GM18870 (cell line): ENCODE data around the gene TFAP2C.

Experiments
- ATAC-seq: cut with Tn5 transposase; IDR thresholded peaks from one replicate; pipeline ENCODE4 v1.9.1; 2021; ENCODE audit warnings: moderate library complexity; ENCODE audit not compliant: unreplicated experiment

TFAP2C gene

GRCh38 chr20:56628873-56629463 is at the start of gene TFAP2C:
Gene TFAP2C, plus strand, starts transcription at chr20:56629306. Its CDS starts 239 bp downstream, at chr20:56629545.
- ATAC-seq, result no peak

DNA sequence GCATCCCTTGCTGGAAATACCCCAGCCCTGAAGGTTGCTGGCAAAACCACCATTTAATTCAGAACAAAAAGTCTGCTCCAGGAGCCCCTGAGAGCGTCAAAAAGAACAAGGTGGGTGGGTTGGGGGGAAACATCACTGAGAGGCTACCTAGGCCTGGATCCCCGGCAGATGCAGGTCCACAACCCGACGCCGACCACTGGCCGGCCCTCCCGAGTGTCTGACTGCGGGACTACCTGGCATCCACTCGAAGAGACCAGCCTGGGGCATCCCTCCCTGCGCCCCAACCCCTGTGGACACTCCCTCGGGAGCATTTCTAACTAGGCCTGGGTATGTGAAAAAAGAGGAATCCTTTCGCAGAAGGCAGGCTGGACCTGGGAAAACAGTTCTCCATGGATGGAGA is 48.9 kb upstream of the TFAP2C start:
- no peak for ATAC-seq

DNA sequence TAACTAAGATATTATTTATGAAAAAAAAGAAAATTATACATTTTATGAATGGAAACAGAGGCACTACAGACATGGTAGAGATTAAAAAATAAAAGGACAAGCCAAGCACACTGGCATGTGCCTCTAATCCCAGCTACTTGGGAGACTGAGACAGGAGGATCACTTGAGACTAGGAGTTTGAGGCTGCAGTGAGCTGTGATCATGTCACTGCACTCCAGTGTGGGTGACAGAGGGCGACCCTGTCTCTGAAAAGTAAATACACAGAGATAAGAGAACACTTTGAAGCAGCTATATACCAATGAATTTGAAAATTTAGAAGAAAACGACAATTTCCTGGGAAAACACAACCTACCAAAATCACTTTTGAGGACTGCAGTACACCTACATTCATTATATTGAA is 47.4 kb upstream of the TFAP2C start:
- no peak for ATAC-seq

DNA sequence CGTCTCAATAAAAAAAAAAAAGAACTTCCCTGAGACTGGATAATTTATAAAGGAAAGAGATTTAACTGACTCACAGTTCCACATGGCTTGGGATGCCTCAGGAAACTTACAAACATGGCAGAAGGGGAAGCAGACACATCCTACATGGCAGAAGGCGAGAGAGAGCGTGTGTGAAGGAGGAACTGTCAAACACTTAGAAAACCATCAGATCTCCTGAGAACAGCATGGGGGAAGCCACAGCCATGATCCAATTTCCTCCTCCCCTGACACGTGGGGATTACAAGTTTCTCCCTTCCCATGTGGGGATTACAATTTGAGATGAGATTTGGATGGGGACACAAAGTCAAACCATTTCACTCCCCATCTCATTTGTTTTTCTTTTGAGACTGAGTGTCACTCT is 46.6 kb upstream of the TFAP2C start:
- no peak for ATAC-seq

DNA sequence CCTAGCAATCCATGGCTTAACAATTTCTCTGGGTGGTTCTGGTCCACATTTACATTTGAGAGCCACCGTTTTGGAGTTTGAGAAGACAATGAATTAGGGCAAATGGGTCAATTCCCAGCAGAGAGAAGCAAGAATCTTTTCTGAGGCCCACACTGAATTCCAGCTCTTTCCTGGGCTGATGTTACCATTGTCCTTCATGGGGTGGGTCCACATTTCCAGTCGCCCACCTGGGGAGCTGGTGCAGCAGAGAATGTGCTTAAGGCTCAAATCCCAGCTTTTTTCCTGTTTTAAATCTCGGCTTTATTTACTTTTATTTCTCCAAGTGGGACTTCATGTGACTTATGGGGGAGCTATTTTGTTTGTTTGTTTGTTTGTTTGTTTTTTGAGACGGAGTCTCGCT is 44.2 kb upstream of the TFAP2C start:
- no peak for ATAC-seq

GRCh38 chr20:56587307-56588041 is 41.6 kb upstream of the TFAP2C start:
- no peak for ATAC-seq

DNA sequence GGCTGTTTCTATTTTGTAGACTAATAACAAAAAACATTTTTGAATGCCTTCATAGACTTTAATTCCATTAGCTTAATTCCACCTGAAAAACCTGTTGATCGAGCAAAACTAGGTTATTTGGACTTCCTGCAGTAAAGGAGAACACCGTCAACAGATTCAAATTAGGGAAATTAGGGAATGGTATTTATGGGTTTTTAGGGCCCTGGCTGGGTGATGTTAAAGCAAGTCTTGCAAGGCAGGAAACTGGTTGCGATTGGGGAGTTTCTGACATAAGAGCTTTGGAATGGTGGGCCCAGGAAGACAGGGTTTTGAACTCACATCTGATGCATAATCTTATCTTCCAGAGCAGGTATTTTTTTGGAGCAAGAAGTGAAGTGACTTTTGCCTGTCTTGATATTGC is 40.1 kb upstream of the TFAP2C start:
- no peak for ATAC-seq

- ATAC-seq, result no peak
Measured at GRCh38 chr20:56589633-56590032, 39.5 kb upstream of the TFAP2C start.

- no peak for ATAC-seq
Measured at GRCh38 chr20:56590888-56591287, 38.2 kb upstream of the TFAP2C start.

GRCh38 chr20:56592211-56592610 is 36.9 kb upstream of the TFAP2C start:
- no peak for ATAC-seq

DNA sequence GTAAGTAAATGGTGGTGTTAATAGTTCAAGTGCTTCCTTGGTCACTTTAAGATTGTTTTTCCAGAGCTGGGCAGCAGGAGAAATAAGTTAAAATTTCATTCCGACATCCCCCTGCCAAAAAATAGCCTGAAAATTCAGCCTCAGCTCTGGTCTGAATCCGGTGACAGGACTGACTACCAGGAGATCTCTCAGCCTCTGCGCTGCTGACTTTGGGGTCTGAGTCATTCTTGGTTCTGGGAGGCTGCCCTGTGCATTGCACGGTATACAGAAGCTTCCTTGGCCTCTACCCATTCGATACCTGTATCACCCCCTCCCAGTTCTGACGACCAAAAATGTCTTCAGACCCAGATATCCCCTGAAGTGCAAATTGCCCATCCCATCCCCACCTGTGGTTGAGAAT is 36.3 kb upstream of the TFAP2C start:
- no peak for ATAC-seq

DNA sequence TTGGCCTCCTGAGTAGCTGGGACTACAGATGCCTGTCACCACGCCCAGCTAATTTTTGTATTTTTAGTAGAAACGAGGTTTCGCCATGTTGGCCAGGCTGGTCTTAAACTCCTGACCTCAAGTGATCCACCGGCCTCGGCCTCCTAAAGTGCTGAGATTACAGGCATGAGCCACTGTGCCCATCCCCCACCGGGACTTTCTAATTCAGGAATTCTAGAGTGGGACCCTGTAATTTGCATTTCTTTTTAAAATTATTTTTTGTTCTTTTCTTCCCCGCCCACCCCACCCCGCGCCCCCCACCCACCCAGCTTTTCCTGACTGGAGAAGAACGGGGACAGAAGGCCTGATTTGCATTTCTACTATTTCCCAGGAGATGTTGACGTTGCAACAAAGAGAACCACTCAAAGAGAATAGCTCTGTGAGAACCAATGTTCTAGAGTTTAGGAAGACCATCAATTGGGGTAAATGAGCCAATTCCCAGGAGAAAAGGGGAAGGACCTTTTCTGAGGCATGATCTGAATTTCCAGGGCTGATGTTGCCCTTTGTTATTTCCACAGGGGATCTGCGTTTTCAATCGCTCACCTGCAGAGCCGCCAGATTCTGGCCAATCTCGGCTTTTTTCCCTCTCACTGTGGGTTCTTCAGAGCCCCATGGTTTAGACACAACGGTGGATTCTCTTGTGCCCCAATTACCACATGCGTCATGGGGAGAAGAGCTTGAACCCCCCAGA is 33.2 kb upstream of the TFAP2C start:
- no peak for ATAC-seq

DNA sequence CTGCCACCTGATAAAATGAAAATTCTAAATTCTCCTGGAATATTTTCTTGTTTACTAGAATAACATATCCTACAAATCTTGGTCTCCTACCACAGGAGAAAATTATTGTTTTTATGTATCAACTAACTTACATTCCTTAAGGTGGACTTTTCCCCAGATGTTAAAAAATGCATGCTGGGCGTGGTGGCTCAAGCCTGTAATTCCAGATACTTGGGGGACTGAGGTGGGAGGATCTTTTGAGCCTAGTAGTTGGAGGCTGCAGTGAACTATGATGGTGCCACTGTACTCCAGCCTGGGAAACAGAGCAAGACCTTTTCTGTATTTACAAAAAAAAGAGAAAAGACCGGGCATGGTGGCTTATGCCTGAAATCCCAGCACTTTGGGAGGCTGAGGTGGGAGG is 27.9 kb upstream of the TFAP2C start:
- no peak for ATAC-seq

GRCh38 chr20:56604673-56605072 is 24.4 kb upstream of the TFAP2C start:
- no peak for ATAC-seq

- ATAC-seq, result no peak
Measured at GRCh38 chr20:56605261-56605996, 23.7 kb upstream of the TFAP2C start.

- no peak for ATAC-seq
Measured at GRCh38 chr20:56606174-56606945, 22.7 kb upstream of the TFAP2C start.

DNA sequence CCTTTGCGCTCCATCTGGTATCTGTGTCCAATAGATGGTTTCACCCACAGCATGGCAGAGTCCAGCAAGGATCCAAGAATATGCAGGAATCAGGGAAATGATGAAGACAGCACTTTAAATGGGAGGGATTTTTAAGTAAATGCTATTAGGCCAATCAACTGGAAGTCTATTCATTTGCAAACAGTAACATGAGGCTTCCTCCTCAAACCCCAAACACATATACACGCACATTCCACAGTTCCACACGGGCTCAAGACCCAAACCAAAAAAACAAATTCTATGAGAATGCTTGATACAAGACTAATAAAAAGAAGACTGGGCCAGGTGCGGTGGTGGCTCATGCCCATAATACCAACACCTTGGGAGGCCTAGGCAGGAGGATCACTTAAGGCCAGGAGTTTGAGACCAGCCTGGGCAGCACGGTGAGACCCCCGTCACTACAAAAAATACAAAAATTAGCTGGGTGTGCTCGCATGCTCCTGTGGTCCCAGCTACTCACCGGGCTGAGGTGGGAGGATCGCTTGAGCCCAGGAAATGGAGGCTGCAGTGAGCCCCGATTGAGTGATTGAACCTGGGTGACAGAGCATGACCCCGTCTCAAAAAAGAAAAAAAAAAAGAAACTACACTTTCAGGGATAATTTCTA is 21.9 kb upstream of the TFAP2C start:
- ATAC-seq, result no peak

DNA sequence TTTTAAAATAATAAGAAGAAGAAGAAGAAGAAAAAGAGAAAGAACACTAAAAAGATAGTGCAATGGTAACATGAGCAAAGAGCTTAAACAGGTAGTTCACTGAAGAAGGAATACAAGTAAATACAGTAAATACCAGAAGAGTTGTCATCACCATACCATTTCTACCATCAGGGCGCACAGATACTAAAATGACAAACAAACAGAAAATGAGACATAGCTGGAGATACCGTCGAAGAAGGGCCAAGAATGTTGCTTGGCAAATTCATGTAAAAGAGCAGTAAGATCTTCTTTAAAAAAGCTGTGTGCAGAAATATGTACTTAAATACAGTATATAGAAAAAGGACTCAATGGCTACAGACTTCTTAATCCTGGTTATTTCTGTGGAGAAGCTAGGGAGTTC is 20.7 kb upstream of the TFAP2C start:
- no peak for ATAC-seq

DNA sequence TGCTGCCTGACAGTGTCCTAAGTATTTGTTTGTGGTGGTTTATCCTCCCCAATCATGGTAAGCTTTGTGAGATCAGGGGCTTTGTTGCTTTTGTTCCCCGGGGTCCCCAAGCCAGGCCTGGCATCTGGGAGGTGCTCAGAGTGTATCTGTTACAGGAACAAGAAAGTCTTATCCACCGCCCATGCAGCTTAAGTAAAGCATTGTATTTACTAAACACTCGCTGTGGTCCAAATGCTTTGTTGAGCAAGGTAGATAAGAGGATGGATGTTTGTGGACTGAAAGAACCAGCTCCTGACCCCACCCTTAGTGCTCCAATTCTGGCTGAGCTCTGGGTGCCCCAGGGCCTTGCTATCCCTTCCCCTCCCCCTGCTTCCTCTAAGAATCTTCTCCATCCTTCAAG is 19.8 kb upstream of the TFAP2C start:
- ATAC-seq, result no peak

DNA sequence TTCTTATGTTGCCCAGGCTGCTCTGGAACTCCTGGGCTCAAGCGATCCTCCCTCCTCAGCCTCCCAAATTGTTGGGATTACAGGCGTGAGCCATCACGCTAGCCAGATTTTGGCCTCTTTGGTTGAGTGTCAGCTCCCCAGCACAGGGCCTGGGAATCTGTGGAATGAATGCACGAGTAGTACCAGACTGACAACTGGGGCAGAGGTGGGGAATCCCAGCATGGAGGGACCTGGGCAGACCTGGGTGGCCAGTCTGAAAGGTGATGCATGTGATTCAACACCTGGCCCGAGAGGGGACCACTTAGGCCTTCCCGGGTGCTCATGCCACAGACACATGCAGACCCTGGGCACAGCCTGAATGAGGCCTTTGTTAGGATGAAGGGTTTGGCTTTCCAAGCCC is 19.0 kb upstream of the TFAP2C start:
- no peak for ATAC-seq
